ES-I3 (cell line): Measurements from ENCODE around the gene PODXL2.
A peak's percentile ranks its signal among the peaks of the same experiment; 100 is the strongest.

Experiments used
- H3K36me3 ChIP-seq: 2 replicates; pipeline ENCODE4 v1.6.1; 2013; ENCODE audit warnings: mild to moderate bottlenecking, low read length, control low read depth, moderate library complexity; ENCODE audit not compliant: insufficient read depth
- H3K4me1 ChIP-seq: 2 replicates; pipeline ENCODE4 v1.6.1; 2013; ENCODE audit warnings: mild to moderate bottlenecking, control low read depth, low read length; ENCODE audit not compliant: insufficient read depth
- H3K9ac ChIP-seq: 2 replicates; pipeline ENCODE4 v1.6.1; 2013; ENCODE audit warnings: low read depth, mild to moderate bottlenecking, low read length, moderate library complexity
- H3K9me3 ChIP-seq: 2 replicates; pipeline ENCODE4 v1.6.1; 2013; ENCODE audit warnings: mild to moderate bottlenecking, low read length, moderate library complexity; ENCODE audit not compliant: control insufficient read depth, insufficient read depth

PODXL2 gene

GRCh38 chr3:127687228-127687737 lies 58.3 kb downstream of the PODXL2 start:
- no peak overlapping the region for H3K9ac ChIP-seq
- no peaks in the 10 kb centered on the region for H3K36me3 ChIP-seq
- H3K9me3 ChIP-seq, result no peaks in the 10 kb centered on the region
- H3K4me1 ChIP-seq, result peaks cover 9% of the 10 kb centered on the region; the same call in 1 of the 2 replicates

- peaks cover 9% of the 10 kb centered on the region; the same call in 1 of the 2 replicates for H3K4me1 ChIP-seq
- H3K9me3 ChIP-seq, result no peaks in the 10 kb centered on the region
- no peaks in the 10 kb centered on the region for H3K36me3 ChIP-seq
- H3K9ac ChIP-seq, result no peak overlapping the region
Observed at GRCh38 chr3:127688022-127688415, 59.0 kb downstream of the PODXL2 start.

- Histone ChIP-seq H3K36me3 (no peaks in the 10 kb centered on the region), H3K4me1 (peaks cover 9% of the 10 kb centered on the region; the same call in 1 of the 2 replicates), H3K9me3 (no peaks in the 10 kb centered on the region), H3K9ac (no peak overlapping the region)
Observed at GRCh38 chr3:127688416-127689265, 59.7 kb downstream of the PODXL2 start.

GRCh38 chr3:127689266-127689860 lies 60.4 kb downstream of the PODXL2 start:
- Histone ChIP-seq H3K4me1 (peaks cover 9% of the 10 kb centered on the region; the same call in 1 of the 2 replicates), H3K9me3 (no peaks in the 10 kb centered on the region), H3K9ac (no peak overlapping the region), H3K36me3 (no peaks in the 10 kb centered on the region)

- Histone ChIP-seq H3K4me1 (peaks cover 9% of the 10 kb centered on the region; the same call in 1 of the 2 replicates), H3K9ac (no peak overlapping the region), H3K36me3 (no peaks in the 10 kb centered on the region), H3K9me3 (no peaks in the 10 kb centered on the region)
Observed at GRCh38 chr3:127690106-127690505, 61.1 kb downstream of the PODXL2 start.

GRCh38 chr3:127690823-127691452 lies 62.0 kb downstream of the PODXL2 start:
- Histone ChIP-seq H3K9me3 (no peaks in the 10 kb centered on the region), H3K36me3 (no peaks in the 10 kb centered on the region), H3K4me1 (peaks cover 9% of the 10 kb centered on the region; the same call in 1 of the 2 replicates), H3K9ac (no peak overlapping the region)

DNA sequence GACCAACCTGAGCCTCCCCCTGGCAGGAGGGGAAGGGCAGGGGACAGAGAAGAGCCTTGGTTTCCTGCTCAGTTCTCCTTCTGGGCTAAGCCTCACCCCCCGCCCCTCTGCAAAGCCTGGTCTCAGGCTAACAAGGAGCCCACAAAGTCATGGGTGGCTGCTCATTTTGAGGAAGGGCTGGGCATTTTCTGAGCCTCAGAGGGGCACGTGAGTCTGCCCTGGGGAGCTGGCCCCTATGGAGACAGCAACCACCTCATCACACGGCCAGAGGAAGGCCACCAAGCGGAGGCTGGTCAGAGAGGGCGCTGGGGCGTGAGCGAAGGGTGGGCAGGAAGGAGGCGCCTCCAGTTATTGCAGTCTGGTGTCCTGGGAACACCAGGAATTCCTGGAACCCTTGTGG lies 62.5 kb downstream of the PODXL2 start:
- no peaks in the 10 kb centered on the region for H3K36me3 ChIP-seq

DNA sequence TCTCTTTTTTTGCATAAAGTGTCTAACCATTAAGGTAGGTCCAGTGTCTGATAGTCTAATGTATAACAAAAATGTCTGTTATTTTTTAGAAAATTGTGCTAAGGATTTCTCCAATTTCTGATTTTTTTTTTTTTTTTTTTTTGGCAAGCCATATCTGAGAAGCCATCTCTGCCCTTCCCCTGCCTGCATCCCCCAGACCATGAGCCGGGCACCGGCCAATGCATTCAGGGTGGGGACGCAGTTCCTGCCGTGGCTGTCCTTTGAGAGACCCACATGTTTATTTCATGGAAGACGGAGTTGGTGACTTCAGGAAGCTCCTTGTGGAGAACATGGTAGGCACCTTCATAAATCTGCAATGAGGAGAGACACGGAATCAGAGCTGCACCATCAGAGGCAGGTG lies 63.0 kb downstream of the PODXL2 start:
- H3K4me1 ChIP-seq, result peaks cover 14% of the 10 kb centered on the region; the same call in 1 of the 2 replicates
- H3K36me3 ChIP-seq, result no peaks in the 10 kb centered on the region
- no peak overlapping the region for H3K9ac ChIP-seq
- H3K9me3 ChIP-seq, result no peaks in the 10 kb centered on the region

More for the DNA sequence above, 62.5 kb downstream of the PODXL2 start:
- Histone ChIP-seq H3K4me1 (peaks cover 9% of the 10 kb centered on the region; the same call in 1 of the 2 replicates), H3K9me3 (no peaks in the 10 kb centered on the region), H3K9ac (no peak overlapping the region)

GRCh38 chr3:127692501-127693335 lies 63.7 kb downstream of the PODXL2 start:
- peaks cover 14% of the 10 kb centered on the region; the same call in 1 of the 2 replicates for H3K4me1 ChIP-seq
- H3K36me3 ChIP-seq, result no peaks in the 10 kb centered on the region
- H3K9ac ChIP-seq, result no peak overlapping the region
- no peaks in the 10 kb centered on the region for H3K9me3 ChIP-seq

DNA sequence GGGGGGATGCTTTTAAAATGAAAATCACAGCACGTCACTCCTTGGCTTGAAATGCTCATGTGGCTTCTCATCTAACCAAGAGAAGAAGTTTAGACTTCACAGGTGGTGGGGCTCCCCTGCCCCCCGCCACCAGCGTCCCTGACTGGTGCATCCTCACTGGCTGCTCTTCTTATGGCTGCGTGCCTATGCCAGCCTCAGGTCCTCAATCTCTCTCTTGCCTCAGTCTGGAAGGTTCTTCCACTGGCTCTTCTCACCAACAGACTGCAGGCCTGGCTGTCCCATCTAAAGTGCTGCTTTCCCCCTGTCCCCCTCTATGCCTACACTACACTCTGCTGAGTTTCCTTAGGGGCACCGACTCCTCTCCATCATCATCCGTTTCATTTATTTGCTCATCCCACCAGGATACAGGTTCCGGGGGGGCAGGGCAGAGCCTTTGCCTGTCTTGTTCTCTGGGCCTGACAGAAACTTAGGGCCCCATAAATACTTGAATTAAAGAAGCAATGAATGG lies 64.4 kb downstream of the PODXL2 start:
- Histone ChIP-seq H3K9ac (no peak overlapping the region), H3K4me1 (peaks cover 14% of the 10 kb centered on the region; the same call in 1 of the 2 replicates), H3K36me3 (no peaks in the 10 kb centered on the region), H3K9me3 (no peaks in the 10 kb centered on the region)

DNA sequence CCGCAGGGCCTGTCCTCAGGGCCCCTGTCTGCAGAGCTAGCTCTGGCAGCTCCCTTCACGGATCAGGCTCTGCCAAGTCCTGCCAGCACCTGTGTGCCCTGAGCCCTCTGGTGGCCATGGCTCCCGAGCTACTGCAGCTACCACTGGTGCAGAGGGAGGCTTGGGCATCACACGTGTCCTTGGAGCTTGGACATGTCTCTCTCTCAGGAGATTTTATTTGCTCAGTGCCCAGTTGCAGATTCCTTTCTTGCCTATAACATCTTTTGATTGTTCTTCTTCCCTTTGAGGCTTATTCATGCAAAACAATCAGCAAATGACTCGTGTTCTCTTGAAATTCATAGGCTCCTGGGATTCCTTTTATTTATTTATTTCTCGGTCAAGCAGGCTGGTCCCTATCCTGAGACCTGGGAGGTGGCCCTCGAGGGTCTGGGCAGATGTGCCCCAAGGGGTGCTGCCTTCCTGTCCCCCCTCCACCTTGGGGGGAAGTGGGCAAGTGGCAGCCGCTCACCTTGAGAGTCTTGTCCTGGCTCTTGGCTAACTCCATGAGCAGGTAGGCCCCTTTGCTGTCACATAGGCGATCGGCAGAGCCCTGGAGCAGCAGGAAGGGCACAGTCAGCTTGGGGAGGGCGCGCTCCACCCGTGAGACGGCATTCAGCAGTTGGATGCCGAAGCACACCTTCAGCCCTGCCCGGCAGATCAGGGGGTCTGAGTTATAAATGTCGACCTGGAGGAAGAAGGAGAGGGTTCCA lies 65.7 kb downstream of the PODXL2 start:
- H3K4me1 ChIP-seq, result peaks cover 13% of the 10 kb centered on the region; the same call in 1 of the 2 replicates

DNA sequence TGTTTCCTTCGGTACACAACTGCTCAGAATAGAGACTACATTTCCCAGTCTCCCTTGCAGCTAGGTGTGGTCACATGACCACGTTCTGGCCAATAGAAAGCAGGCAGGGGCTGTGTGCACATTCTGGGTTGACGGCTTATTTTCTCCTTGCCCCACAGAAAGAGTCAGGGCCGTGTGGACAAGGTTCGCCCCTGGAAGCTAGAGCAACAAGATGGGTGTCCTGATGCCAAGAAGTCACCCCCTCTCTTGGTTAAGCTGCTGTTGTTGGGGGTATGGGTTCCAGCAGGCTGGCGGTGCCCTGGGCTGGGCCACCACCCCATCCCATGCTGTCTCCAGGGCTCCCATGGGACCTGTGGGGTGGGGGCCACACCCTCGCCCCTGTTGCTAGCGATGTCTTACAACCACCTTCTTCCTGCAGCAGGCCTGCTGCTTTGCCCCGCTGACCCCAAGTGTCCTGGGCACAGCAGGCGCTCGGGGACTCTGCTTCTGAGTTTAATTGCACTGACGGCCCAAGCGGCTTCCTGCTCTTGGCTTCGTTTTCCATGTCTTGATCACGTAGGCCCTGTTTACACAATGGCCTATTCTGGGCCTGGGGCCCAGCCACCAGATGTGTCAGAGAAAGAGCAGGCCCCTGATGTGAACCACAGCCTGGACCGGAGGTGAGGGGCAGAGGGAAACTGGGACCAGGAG lies 68.7 kb downstream of the PODXL2 start:
- Histone ChIP-seq H3K36me3 (no peaks in the 10 kb centered on the region), H3K9me3 (no peaks in the 10 kb centered on the region), H3K4me1 (peaks cover 5% of the 10 kb centered on the region; the same call in 1 of the 2 replicates), H3K9ac (peak overlapping the region; percentile 33; the same call in 1 of the 2 replicates)

More for the DNA sequence above, 65.7 kb downstream of the PODXL2 start:
- H3K9me3 ChIP-seq, result no peaks in the 10 kb centered on the region
- no peaks in the 10 kb centered on the region for H3K36me3 ChIP-seq
- H3K9ac ChIP-seq, result no peak overlapping the region
